Measurements from ENCODE around the gene HLX.

HLX gene

GRCh38 chr1:220885971-220886370, 6.7 kb downstream of the HLX start:
- Histone ChIP-seq H3K4me3 (ENCODE audit: low read length) (no peak overlapping the region), H3F3A (ENCODE audit: insufficient read depth, low read length) (no peaks in the 10 kb centered on the region), H3K4me2 (ENCODE audit: low read depth, low read length) (no peak overlapping the region), H3K27me3 (replicated peaks; ENCODE audit: insufficient read depth, low read length) (no peaks in the 10 kb centered on the region), H3K36me3 (replicated peaks; ENCODE audit: insufficient read depth, low read length) (no peaks in the 10 kb centered on the region), H3K79me2 (ENCODE audit: low read length) (no peaks in the 10 kb centered on the region), H4K20me1 (ENCODE audit: insufficient read depth, low read length) (no peaks in the 10 kb centered on the region), H3K9me2 (replicated peaks; ENCODE audit: insufficient read depth, low read length) (no peaks in the 10 kb centered on the region), H2AFZ (ENCODE audit: low read length) (no peak overlapping the region), H3K9me3 (replicated peaks; ENCODE audit: insufficient read depth, low read length) (no peaks in the 10 kb centered on the region), H3K27ac (ENCODE audit: low read length) (no peak overlapping the region), H3K9ac (ENCODE audit: low read length) (no peak overlapping the region), H3K4me1 (ENCODE audit: low read length) (no peaks in the 10 kb centered on the region)
- no peak for DNase-seq
- TF ChIP-seq EZH2phosphoT487 (IDR thresholded peaks at IDR 0.05; ENCODE audit: low read length) (no peak), CTCF (IDR thresholded peaks at IDR 0.05; ENCODE audit: low read length) (no peak), EZH2 (optimal IDR thresholded peaks at IDR 0.05; ENCODE audit: low read depth, low read length) (no peak)

DNA sequence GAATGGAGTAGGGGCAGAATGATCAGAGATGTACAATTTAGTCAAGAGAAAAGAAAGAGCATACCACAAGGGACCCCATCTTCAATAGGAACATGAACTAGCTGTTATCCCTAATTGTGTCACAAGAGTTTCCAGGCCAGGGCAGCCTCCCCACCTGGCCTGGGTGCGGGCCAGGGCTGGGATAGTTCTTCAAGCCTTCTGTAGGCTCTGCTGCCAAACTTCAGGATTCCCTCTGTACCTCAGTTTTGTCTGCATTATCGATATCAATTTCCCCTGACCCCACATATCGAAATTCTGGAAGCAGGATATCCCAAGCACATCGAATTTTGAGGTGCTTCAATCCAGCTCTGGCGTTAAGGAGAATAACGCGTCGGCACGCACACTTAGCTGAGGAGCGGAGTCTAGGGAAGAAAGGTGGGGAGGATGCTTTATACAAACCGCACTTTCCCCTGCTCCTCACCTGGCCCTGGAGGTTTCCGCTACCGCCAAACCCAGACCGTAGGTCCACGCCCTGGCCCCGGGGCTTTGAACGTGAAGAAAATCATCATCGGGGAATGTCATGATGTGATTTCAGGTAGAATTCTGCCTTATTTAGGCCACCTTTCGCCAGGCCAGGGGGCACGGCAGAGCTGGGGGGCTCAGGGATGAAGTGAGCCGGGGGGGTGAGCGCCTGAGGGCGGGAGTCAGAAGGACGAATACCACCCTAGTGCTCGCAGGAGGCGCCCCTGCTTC, 7.4 kb downstream of the HLX start:
- Histone ChIP-seq H3K9me3 (replicated peaks; ENCODE audit: insufficient read depth, low read length) (no peaks in the 10 kb centered on the region), H3K4me2 (ENCODE audit: low read depth, low read length) (no peak overlapping the region), H3F3A (ENCODE audit: insufficient read depth, low read length) (no peaks in the 10 kb centered on the region), H3K9me2 (replicated peaks; ENCODE audit: insufficient read depth, low read length) (no peaks in the 10 kb centered on the region), H3K27ac (ENCODE audit: low read length) (no peak overlapping the region), H3K9ac (ENCODE audit: low read length) (no peak overlapping the region), H3K36me3 (replicated peaks; ENCODE audit: insufficient read depth, low read length) (no peaks in the 10 kb centered on the region), H3K79me2 (ENCODE audit: low read length) (no peaks in the 10 kb centered on the region), H3K4me1 (ENCODE audit: low read length) (no peaks in the 10 kb centered on the region), H3K4me3 (ENCODE audit: low read length) (no peak overlapping the region), H4K20me1 (ENCODE audit: insufficient read depth, low read length) (no peaks in the 10 kb centered on the region), H3K27me3 (replicated peaks; ENCODE audit: insufficient read depth, low read length) (no peaks in the 10 kb centered on the region), H2AFZ (ENCODE audit: low read length) (no peak overlapping the region)
- no peak for TF ChIP-seq EZH2phosphoT487 (IDR thresholded peaks at IDR 0.05; ENCODE audit: low read length)
- no peak for TF ChIP-seq CTCF (IDR thresholded peaks at IDR 0.05; ENCODE audit: low read length)
- TF ChIP-seq EZH2 (optimal IDR thresholded peaks at IDR 0.05; ENCODE audit: low read depth, low read length), result no peak
- DNase-seq, result no peak

DNA sequence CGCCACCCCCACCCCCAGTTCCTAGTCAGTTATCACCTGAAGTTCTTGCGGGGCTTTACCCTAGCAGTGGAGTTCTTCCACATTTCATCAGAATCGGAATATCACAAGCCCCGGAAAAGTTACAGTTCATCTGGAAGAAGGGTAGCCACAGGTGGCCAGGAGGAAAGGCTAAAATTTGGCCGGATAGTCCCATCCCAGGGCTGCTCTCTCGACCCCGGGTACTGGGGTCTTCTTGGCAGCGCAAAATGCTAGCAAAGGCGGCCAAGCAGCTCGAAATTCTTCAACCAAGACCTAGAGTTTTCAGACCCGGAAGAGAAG, 7.9 kb downstream of the HLX start:
- Histone ChIP-seq H3K9ac (ENCODE audit: low read length) (no peak overlapping the region), H2AFZ (ENCODE audit: low read length) (no peak overlapping the region), H3K9me2 (replicated peaks; ENCODE audit: insufficient read depth, low read length) (no peaks in the 10 kb centered on the region), H3K9me3 (replicated peaks; ENCODE audit: insufficient read depth, low read length) (no peaks in the 10 kb centered on the region), H3K4me3 (ENCODE audit: low read length) (no peak overlapping the region), H3K4me2 (ENCODE audit: low read depth, low read length) (no peak overlapping the region), H3K27ac (ENCODE audit: low read length) (no peak overlapping the region), H3F3A (ENCODE audit: insufficient read depth, low read length) (no peaks in the 10 kb centered on the region), H3K4me1 (ENCODE audit: low read length) (no peaks in the 10 kb centered on the region), H3K79me2 (ENCODE audit: low read length) (no peaks in the 10 kb centered on the region), H3K27me3 (replicated peaks; ENCODE audit: insufficient read depth, low read length) (no peaks in the 10 kb centered on the region), H3K36me3 (replicated peaks; ENCODE audit: insufficient read depth, low read length) (no peaks in the 10 kb centered on the region), H4K20me1 (ENCODE audit: insufficient read depth, low read length) (no peaks in the 10 kb centered on the region)
- no peak for TF ChIP-seq EZH2 (optimal IDR thresholded peaks at IDR 0.05; ENCODE audit: low read depth, low read length)
- TF ChIP-seq CTCF (IDR thresholded peaks at IDR 0.05; ENCODE audit: low read length), result no peak
- TF ChIP-seq EZH2phosphoT487 (IDR thresholded peaks at IDR 0.05; ENCODE audit: low read length), result no peak
- DNase-seq, result no peak

Measured in MM.1S (cell line).